H9 (cell line): ENCODE measurements around the gene PARP6. TPM values are rescaled to one million over a fixed set of nuclear protein-coding genes. Genes with fewer than 3 reads are reported as not detected.

Experiments used
- DNase-seq: peaks from one replicate; pipeline ENCODE4 v3.0.0-alpha.2; 2017
- H2AFZ ChIP-seq: one replicate; pipeline ENCODE4 v1.6.1; 2013; ENCODE audit warnings: mild to moderate bottlenecking, low read length, control low read depth, moderate library complexity
- H2AK5ac ChIP-seq: 2 replicates; pipeline ENCODE4 v1.6.1; 2013; ENCODE audit warnings: low read length, control low read depth, mixed read lengths; ENCODE audit not compliant: insufficient read length
- H2BK120ac ChIP-seq: one replicate; pipeline ENCODE4 v1.6.1; 2013; ENCODE audit warnings: low read depth, mild to moderate bottlenecking, low read length, control low read depth, inconsistent platforms; ENCODE audit not compliant: poor library complexity, severe bottlenecking
- H2BK12ac ChIP-seq: 2 replicates; pipeline ENCODE4 v1.6.1; 2013; ENCODE audit warnings: low read length, control low read depth, mixed read lengths, low read depth; ENCODE audit not compliant: insufficient read length
- H2BK15ac ChIP-seq: 2 replicates; pipeline ENCODE4 v1.6.1; 2013; ENCODE audit warnings: low read depth, low read length, control low read depth
- H2BK20ac ChIP-seq: one replicate; pipeline ENCODE4 v1.6.1; 2013; ENCODE audit warnings: low read depth, mild to moderate bottlenecking, low read length, control low read depth, inconsistent platforms; ENCODE audit not compliant: poor library complexity, severe bottlenecking
- H2BK5ac ChIP-seq: 2 replicates; pipeline ENCODE4 v1.6.1; 2013; ENCODE audit warnings: low read length, control low read depth, mixed read lengths; ENCODE audit not compliant: insufficient read length
- H3K14ac ChIP-seq: 2 replicates; pipeline ENCODE4 v1.6.1; 2013; ENCODE audit warnings: low read length, control low read depth; ENCODE audit not compliant: insufficient read depth
- H3K18ac ChIP-seq: 2 replicates; pipeline ENCODE4 v1.6.1; 2013; ENCODE audit warnings: low read depth, mild to moderate bottlenecking, mixed read lengths, low read length, control low read depth; ENCODE audit not compliant: insufficient read length
- H3K23ac ChIP-seq: 2 replicates; pipeline ENCODE4 v1.6.1; 2013; ENCODE audit warnings: low read length, control low read depth, mixed read lengths, low read depth; ENCODE audit not compliant: insufficient read length
- H3K23me2 ChIP-seq: 2 replicates; pipeline ENCODE4 v1.6.1; 2013; ENCODE audit warnings: low read depth, mild to moderate bottlenecking, mixed read lengths, low read length, control low read depth; ENCODE audit not compliant: insufficient read length, poor library complexity, severe bottlenecking
- H3K27ac ChIP-seq: 2 replicates; pipeline ENCODE4 v1.5.1; 2013; ENCODE audit warnings: low read length, control low read depth, mixed read lengths, low read depth; ENCODE audit not compliant: insufficient read length
- H3K27me3 ChIP-seq: 2 replicates; pipeline ENCODE4 v1.6.1; 2013; ENCODE audit warnings: low read length, control low read depth, inconsistent platforms; ENCODE audit not compliant: insufficient read depth
- H3K4ac ChIP-seq: 2 replicates; pipeline ENCODE4 v1.6.1; 2013; ENCODE audit warnings: low read depth, mild to moderate bottlenecking, control low read depth, inconsistent platforms, low read length, moderate library complexity
- H3K4me1 ChIP-seq: 2 replicates; pipeline ENCODE4 v1.6.1; 2013; ENCODE audit warnings: low read length, control low read depth, inconsistent platforms; ENCODE audit not compliant: insufficient read depth
- H3K4me2 ChIP-seq: 2 replicates; pipeline ENCODE4 v1.6.1; 2013; ENCODE audit warnings: low read length, control low read depth, mixed read lengths; ENCODE audit not compliant: insufficient read length, insufficient read depth
- H3K56ac ChIP-seq: 2 replicates; pipeline ENCODE4 v1.6.1; 2013; ENCODE audit warnings: low read depth, mild to moderate bottlenecking, mixed read lengths, low read length, control low read depth; ENCODE audit not compliant: insufficient read length
- H3K79me1 ChIP-seq: 2 replicates; pipeline ENCODE4 v1.6.1; 2013; ENCODE audit warnings: low read depth, mild to moderate bottlenecking, moderate library complexity, low read length, control low read depth, inconsistent platforms; ENCODE audit not compliant: insufficient read depth, poor library complexity, severe bottlenecking
- H3K79me2 ChIP-seq: 2 replicates; pipeline ENCODE4 v1.6.1; 2013; ENCODE audit warnings: low read length, control low read depth, inconsistent platforms; ENCODE audit not compliant: insufficient read depth
- H3K9ac ChIP-seq: 2 replicates; pipeline ENCODE4 v1.6.1; 2013; ENCODE audit warnings: low read length, control low read depth, mixed read lengths; ENCODE audit not compliant: insufficient read length; ENCODE audit errors: extremely low read depth
- H3K9me3 ChIP-seq: one replicate; pipeline ENCODE4 v1.6.1; 2013; ENCODE audit warnings: low read depth, low read length, inconsistent platforms; ENCODE audit not compliant: control insufficient read depth
- H3T11ph ChIP-seq: one replicate; pipeline ENCODE4 v1.6.1; 2013; ENCODE audit warnings: mild to moderate bottlenecking, low read length, control low read depth, inconsistent platforms
- H4K20me1 ChIP-seq: one replicate; pipeline ENCODE4 v1.6.1; 2013; ENCODE audit not compliant: control insufficient read depth, insufficient read length, insufficient read depth
- H4K5ac ChIP-seq: 2 replicates; pipeline ENCODE4 v1.6.1; 2013; ENCODE audit warnings: low read depth, mild to moderate bottlenecking, mixed read lengths, low read length, control low read depth; ENCODE audit not compliant: insufficient read length
- H4K8ac ChIP-seq: replicated peaks from 2 replicates; pipeline ENCODE4 v1.6.1; 2013; ENCODE audit warnings: low read length, control low read depth, mixed read lengths, low read depth; ENCODE audit not compliant: insufficient read length
- H4K91ac ChIP-seq: 2 replicates; pipeline ENCODE4 v1.6.1; 2013; ENCODE audit warnings: low read depth, mild to moderate bottlenecking, moderate library complexity, mixed read lengths, low read length, control low read depth; ENCODE audit not compliant: insufficient read length
- H3K27ac Mint-ChIP-seq, 3 experiments: 2 replicates in 2 of 3; 3 replicates in 1 of 3; pipeline ENCODE4 v1.8.0; 2020 to 2021; ENCODE audit warnings: mixed read lengths in 3 of 3, mild to moderate bottlenecking in 1 of 3, moderate library complexity in 1 of 3
- H3K27me3 Mint-ChIP-seq: 2 replicates; pipeline ENCODE4 v1.8.0; 2021; ENCODE audit warnings: low read depth, mild to moderate bottlenecking, moderate library complexity, mixed read lengths
- H3K36me3 Mint-ChIP-seq, 3 experiments: 2 replicates in 2 of 3; 3 replicates in 1 of 3; pipeline ENCODE4 v1.8.0; 2020 to 2021; ENCODE audit warnings: low read depth in 3 of 3, mixed read lengths in 3 of 3; ENCODE audit not compliant: insufficient read depth in 1 of 3
- H3K4me1 Mint-ChIP-seq, 2 experiments: 2 replicates each; pipeline ENCODE4 v1.8.0; 2020; ENCODE audit warnings: mixed read lengths in 2 of 2
- H3K4me3 Mint-ChIP-seq, 2 experiments: 2 replicates in 1 of 2; 3 replicates in 1 of 2; pipeline ENCODE4 v1.8.0; 2020 to 2021; ENCODE audit warnings: mild to moderate bottlenecking in 2 of 2, mixed read lengths in 2 of 2, moderate library complexity in 1 of 2
- H3K9me3 Mint-ChIP-seq, 2 experiments: 2 replicates in 1 of 2; 3 replicates in 1 of 2; pipeline ENCODE4 v1.8.0; 2020; ENCODE audit warnings: mild to moderate bottlenecking in 2 of 2, mixed read lengths in 2 of 2, moderate library complexity in 1 of 2
- WGBS: extraction: QIAGEN DNeasy Blood & Tissue Kit; methylation state at CpG from one replicate; pipeline ENCODE4 v1.1.7; 2013; ENCODE audit warnings: missing lambda C conversion rate, low lambda C conversion rate, mixed read lengths; ENCODE audit not compliant: insufficient read length; ENCODE audit errors: extremely low coverage; 5-methylcytosine and 5-hydroxymethylcytosine counted together
- total RNA-seq: library from RNA; stranded (reverse); gene quantifications from 2 replicates; pipeline ENCODE4 v1.2.1, GENCODE V29; 2021
- TF ChIP-seq, protein P1 (sequence below): fragments of 200-600 bp; sonication (generic); conservative IDR thresholded peaks from 3 replicates; pipeline ENCODE4 v1.8.0; 2021; ENCODE audit warnings: antibody characterized with exemption, mild to moderate bottlenecking

Gene PARP6
- total RNA-seq, 1 experiment from 2014 or later: 54.4 TPM

DNA sequence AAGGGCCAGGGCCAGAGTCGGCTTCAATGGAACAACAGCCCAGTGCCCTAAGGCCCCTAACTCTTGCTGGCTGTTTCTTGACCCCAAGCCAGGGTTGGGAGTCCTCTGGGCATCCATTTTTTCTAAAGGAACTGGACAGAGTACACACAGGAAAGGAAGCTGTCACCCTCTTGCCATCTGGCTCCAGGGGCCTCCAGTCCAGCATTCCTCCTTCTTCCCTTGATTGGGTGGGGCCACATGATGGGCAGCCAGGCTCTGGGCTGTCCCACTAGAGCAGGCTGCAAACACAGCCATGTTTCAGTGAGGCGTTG, 73.2 kb downstream of the PARP6 start:
- no peaks in the 10 kb centered on the region for H3K9me3 ChIP-seq
- H2BK5ac ChIP-seq: no peak overlapping the region
- no peak overlapping the region for H2BK120ac ChIP-seq
- H3K4me3 Mint-ChIP-seq: no peak overlapping the region
- H3K27ac ChIP-seq: no peak overlapping the region
- TF ChIP-seq, protein P1, sequence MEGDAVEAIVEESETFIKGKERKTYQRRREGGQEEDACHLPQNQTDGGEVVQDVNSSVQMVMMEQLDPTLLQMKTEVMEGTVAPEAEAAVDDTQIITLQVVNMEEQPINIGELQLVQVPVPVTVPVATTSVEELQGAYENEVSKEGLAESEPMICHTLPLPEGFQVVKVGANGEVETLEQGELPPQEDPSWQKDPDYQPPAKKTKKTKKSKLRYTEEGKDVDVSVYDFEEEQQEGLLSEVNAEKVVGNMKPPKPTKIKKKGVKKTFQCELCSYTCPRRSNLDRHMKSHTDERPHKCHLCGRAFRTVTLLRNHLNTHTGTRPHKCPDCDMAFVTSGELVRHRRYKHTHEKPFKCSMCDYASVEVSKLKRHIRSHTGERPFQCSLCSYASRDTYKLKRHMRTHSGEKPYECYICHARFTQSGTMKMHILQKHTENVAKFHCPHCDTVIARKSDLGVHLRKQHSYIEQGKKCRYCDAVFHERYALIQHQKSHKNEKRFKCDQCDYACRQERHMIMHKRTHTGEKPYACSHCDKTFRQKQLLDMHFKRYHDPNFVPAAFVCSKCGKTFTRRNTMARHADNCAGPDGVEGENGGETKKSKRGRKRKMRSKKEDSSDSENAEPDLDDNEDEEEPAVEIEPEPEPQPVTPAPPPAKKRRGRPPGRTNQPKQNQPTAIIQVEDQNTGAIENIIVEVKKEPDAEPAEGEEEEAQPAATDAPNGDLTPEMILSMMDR: no peak
- no peak overlapping the region for H2BK20ac ChIP-seq
- H3K27me3 Mint-ChIP-seq: peaks cover 25% of the 10 kb centered on the region
- H4K5ac ChIP-seq: no peak overlapping the region
- H3K27me3 ChIP-seq: peaks cover 7% of the 10 kb centered on the region; the same call in 1 of the 2 replicates
- peaks cover 11 to 14% of the 10 kb centered on the region in 2 experiments for H3K4me1 Mint-ChIP-seq
- H3K79me2 ChIP-seq: no peaks in the 10 kb centered on the region
- no CpG with 5 or more reads among the region's 2 CpGs for WGBS
- no peak overlapping the region for H3K4ac ChIP-seq
- H3K23ac ChIP-seq: no peak overlapping the region
- peaks cover 11% of the 10 kb centered on the region for H3K23me2 ChIP-seq
- no peak overlapping the region for H3K9ac ChIP-seq
- H3K14ac ChIP-seq: no peak overlapping the region
- no peak overlapping the region for H2BK15ac ChIP-seq
- no peak overlapping the region for H2AFZ ChIP-seq
- H4K20me1 ChIP-seq: no peaks in the 10 kb centered on the region
- H3K9me3 Mint-ChIP-seq: no peaks in the 10 kb centered on the region
- no peak overlapping the region for H2BK12ac ChIP-seq
- no peak overlapping the region for H2AK5ac ChIP-seq
- no peak overlapping the region for H4K8ac ChIP-seq
- no peak for DNase-seq
- H3K79me1 ChIP-seq: no peaks in the 10 kb centered on the region
- no peak overlapping the region for H3K4me2 ChIP-seq
- no peaks in the 10 kb centered on the region for H3K4me1 ChIP-seq
- H3K18ac ChIP-seq: no peak overlapping the region
- H3K56ac ChIP-seq: no peak overlapping the region
- no peak overlapping the region for H3T11ph ChIP-seq
- H3K27ac Mint-ChIP-seq: no peak overlapping the region
- peaks cover 38 to 62% (median 54%) of the 10 kb centered on the region in 3 experiments for H3K36me3 Mint-ChIP-seq
- no peak overlapping the region for H4K91ac ChIP-seq
